HEK293 (cell line): ENCODE results near the gene AQP5.

Experiments used
- FEZF1 ChIP-seq: fragments of 450-650 bp; formaldehyde crosslinking; IDR thresholded peaks from 2 replicates; pipeline ENCODE4 v1.5.1; 2016; ENCODE audit warnings: missing biosample characterization, missing genetic modification characterization
- KLF7 ChIP-seq: fragments of 450-650 bp; formaldehyde crosslinking; IDR thresholded peaks from 2 replicates; pipeline ENCODE4 v1.5.1; 2016; ENCODE audit warnings: missing biosample characterization, missing genetic modification characterization, borderline replicate concordance
- RBAK ChIP-seq: fragments of 450-650 bp; formaldehyde crosslinking; IDR thresholded peaks from 2 replicates; pipeline ENCODE4 v1.5.1; 2016; ENCODE audit warnings: missing biosample characterization, missing genetic modification characterization
- WT1 ChIP-seq: fragments of 450-650 bp; formaldehyde crosslinking; IDR thresholded peaks from 2 replicates; pipeline ENCODE4 v1.5.1; 2016; ENCODE audit warnings: missing biosample characterization, missing genetic modification characterization
- ZFP69B ChIP-seq: fragments of 450-650 bp; formaldehyde crosslinking; IDR thresholded peaks from 2 replicates; pipeline ENCODE4 v1.5.1; 2016; ENCODE audit warnings: missing biosample characterization, missing genetic modification characterization
- ZNF114 ChIP-seq: fragments of 450-650 bp; formaldehyde crosslinking; IDR thresholded peaks from 2 replicates; pipeline ENCODE4 v1.5.0; 2017; ENCODE audit warnings: missing biosample characterization, missing genetic modification characterization
- ZNF341 ChIP-seq: fragments of 450-650 bp; formaldehyde crosslinking; IDR thresholded peaks from 2 replicates; pipeline ENCODE4; 2016; ENCODE audit warnings: low read depth, missing biosample characterization, missing genetic modification characterization
- ZNF37A ChIP-seq: fragments of 450-650 bp; IDR thresholded peaks from 2 replicates; pipeline ENCODE4 v1.5.1; 2018; ENCODE audit warnings: missing biosample characterization, missing genetic modification characterization
- ZNF404 ChIP-seq: fragments of 450-650 bp; formaldehyde crosslinking; IDR thresholded peaks from 2 replicates; pipeline ENCODE4 v1.5.1; 2017; ENCODE audit warnings: missing biosample characterization, missing genetic modification characterization
- ZNF423 ChIP-seq: fragments of 450-650 bp; formaldehyde crosslinking; IDR thresholded peaks from 2 replicates; pipeline ENCODE4 v1.5.1; 2016; ENCODE audit warnings: missing biosample characterization, missing genetic modification characterization
- ZNF426 ChIP-seq: fragments of 450-650 bp; formaldehyde crosslinking; IDR thresholded peaks from 2 replicates; pipeline ENCODE4 v1.5.1; 2017; ENCODE audit warnings: missing biosample characterization, missing genetic modification characterization, mild to moderate bottlenecking, inconsistent platforms, moderate library complexity
- ZNF433 ChIP-seq: fragments of 450-650 bp; formaldehyde crosslinking; IDR thresholded peaks from 2 replicates; pipeline ENCODE4 v1.5.1; 2016; ENCODE audit warnings: missing biosample characterization, missing genetic modification characterization, low read depth
- ZNF623 ChIP-seq: fragments of 450-650 bp; formaldehyde crosslinking; IDR thresholded peaks from 2 replicates; pipeline ENCODE4 v1.5.1; 2016; ENCODE audit warnings: missing biosample characterization, missing genetic modification characterization
- ZNF624 ChIP-seq: fragments of 450-650 bp; formaldehyde crosslinking; IDR thresholded peaks from 2 replicates; pipeline ENCODE4 v1.5.1; 2017; ENCODE audit warnings: missing biosample characterization, missing genetic modification characterization
- ZNF660 ChIP-seq: fragments of 450-650 bp; IDR thresholded peaks from 2 replicates; pipeline ENCODE4 v1.5.1; 2018; ENCODE audit warnings: missing biosample characterization, mild to moderate bottlenecking, missing genetic modification characterization
- ZNF664 ChIP-seq: fragments of 450-650 bp; formaldehyde crosslinking; IDR thresholded peaks from 2 replicates; pipeline ENCODE4 v1.5.1; 2016; ENCODE audit warnings: missing biosample characterization, missing genetic modification characterization
- ZNF707 ChIP-seq: fragments of 450-650 bp; formaldehyde crosslinking; IDR thresholded peaks from 2 replicates; pipeline ENCODE4 v1.5.1; 2016; ENCODE audit warnings: missing biosample characterization, missing genetic modification characterization
- ZSCAN16 ChIP-seq: fragments of 450-650 bp; formaldehyde crosslinking; IDR thresholded peaks from 2 replicates; pipeline ENCODE4 v1.5.1; 2016; ENCODE audit warnings: missing biosample characterization, missing genetic modification characterization
- ZSCAN23 ChIP-seq: fragments of 450-650 bp; formaldehyde crosslinking; IDR thresholded peaks from 2 replicates; pipeline ENCODE4 v1.5.1; 2016; ENCODE audit warnings: missing biosample characterization, missing genetic modification characterization
- ZSCAN30 ChIP-seq: fragments of 450-650 bp; IDR thresholded peaks from 2 replicates; pipeline ENCODE4 v1.5.1; 2018; ENCODE audit warnings: missing biosample characterization, mild to moderate bottlenecking, missing genetic modification characterization, moderate library complexity
- TF ChIP-seq, protein P1 (sequence below): fragments of 450-650 bp; formaldehyde crosslinking; IDR thresholded peaks from 2 replicates; pipeline ENCODE4 v1.5.1; 2016; ENCODE audit warnings: missing biosample characterization, missing genetic modification characterization
- TF ChIP-seq, protein P2 (sequence below): fragments of 450-650 bp; formaldehyde crosslinking; IDR thresholded peaks from 2 replicates; pipeline ENCODE4 v1.5.1; 2016; ENCODE audit warnings: missing biosample characterization, missing genetic modification characterization, low read depth
- TF ChIP-seq, protein P3 (sequence below): fragments of 450-650 bp; formaldehyde crosslinking; IDR thresholded peaks from 2 replicates; pipeline ENCODE4 v1.5.1; 2016; ENCODE audit warnings: missing biosample characterization, missing genetic modification characterization
- TF ChIP-seq, protein P4 (sequence below): fragments of 450-650 bp; formaldehyde crosslinking; optimal IDR thresholded peaks from 2 replicates; pipeline ENCODE3; 2016; ENCODE audit warnings: missing biosample characterization, mild to moderate bottlenecking, missing genetic modification characterization
- TF ChIP-seq, protein P5 (sequence below): fragments of 450-650 bp; formaldehyde crosslinking; IDR thresholded peaks from 2 replicates; pipeline ENCODE4 v1.5.1; 2016; ENCODE audit warnings: missing biosample characterization, missing genetic modification characterization
- TF ChIP-seq, protein P6 (sequence below): fragments of 450-650 bp; formaldehyde crosslinking; IDR thresholded peaks from 2 replicates; pipeline ENCODE4 v1.5.1; 2016; ENCODE audit warnings: missing biosample characterization, missing genetic modification characterization
- TF ChIP-seq, protein P7 (sequence below): fragments of 450-650 bp; formaldehyde crosslinking; IDR thresholded peaks from 2 replicates; pipeline ENCODE4 v1.5.1; 2016; ENCODE audit warnings: missing biosample characterization, missing genetic modification characterization

AQP5 gene

DNA sequence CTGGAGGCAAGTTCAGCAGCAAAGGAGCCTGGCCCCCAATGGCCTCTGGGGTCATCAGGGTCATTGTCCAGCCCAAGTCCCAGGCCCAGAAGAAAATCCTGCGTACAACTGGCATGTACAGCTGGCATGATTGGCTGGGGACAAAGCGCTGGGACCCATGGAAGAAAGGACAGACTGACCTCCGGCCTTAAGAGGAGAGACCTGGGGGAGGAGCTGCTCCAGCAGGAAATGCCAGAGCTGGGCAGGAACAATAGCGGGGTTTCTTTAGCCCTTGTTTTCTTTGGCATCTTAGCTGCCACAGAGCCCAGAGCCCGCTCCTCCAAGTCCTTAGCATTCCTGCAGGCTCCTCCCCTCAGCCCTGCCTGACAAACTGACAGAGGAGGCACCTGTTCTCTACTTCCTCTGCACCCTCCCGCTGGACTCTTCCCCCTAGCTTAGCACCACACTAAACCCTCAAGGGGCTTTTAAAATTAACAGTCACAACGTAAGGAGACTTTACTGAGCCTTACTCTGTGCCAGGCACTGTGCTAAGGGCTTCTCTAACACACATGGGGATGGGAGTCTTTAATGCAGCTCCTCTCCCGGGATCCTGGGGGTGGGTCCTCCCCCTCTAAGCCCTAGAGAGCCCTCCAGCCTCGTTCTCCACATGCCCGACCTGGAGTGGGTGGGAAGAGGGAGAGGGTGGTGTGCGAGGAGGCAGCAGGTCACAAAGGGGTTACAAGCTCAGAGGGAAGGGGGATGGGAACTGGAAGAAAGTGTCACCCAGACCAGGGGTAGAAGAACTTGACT lies 1.8 kb upstream of the AQP5 start (continued):
- TF ChIP-seq, protein P1, sequence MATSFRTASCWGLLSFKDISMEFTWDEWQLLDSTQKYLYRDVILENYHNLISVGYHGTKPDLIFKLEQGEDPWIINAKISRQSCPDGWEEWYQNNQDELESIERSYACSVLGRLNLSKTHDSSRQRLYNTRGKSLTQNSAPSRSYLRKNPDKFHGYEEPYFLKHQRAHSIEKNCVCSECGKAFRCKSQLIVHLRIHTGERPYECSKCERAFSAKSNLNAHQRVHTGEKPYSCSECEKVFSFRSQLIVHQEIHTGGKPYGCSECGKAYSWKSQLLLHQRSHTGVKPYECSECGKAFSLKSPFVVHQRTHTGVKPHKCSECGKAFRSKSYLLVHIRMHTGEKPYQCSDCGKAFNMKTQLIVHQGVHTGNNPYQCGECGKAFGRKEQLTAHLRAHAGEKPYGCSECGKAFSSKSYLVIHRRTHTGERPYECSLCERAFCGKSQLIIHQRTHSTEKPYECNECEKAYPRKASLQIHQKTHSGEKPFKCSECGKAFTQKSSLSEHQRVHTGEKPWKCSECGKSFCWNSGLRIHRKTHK (tag by site-specific recombination): no peak
- TF ChIP-seq ZNF660 (tag by site-specific recombination) (no peak), ZNF423 (no peak), ZNF707 (no peak), ZNF426 (no peak), ZSCAN30 (tag by site-specific recombination) (no peak), ZNF114 (tag by site-specific recombination) (no peak), ZNF404 (tag by site-specific recombination) (no peak), ZFP69B (tag by site-specific recombination) (no peak), WT1 (tag by site-specific recombination) (no peak; the same call in 1 of the 2 replicates), KLF7 (tag by site-specific recombination) (no peak), ZNF37A (tag by site-specific recombination) (no peak), ZNF664 (no peak), ZNF341 (tag by site-specific recombination) (0 out of 2 replicates have a peak, but pooled peaks have one; percentile 11), ZNF624 (tag by site-specific recombination) (no peak), ZNF433 (tag by site-specific recombination) (no peak), ZNF623 (tag by site-specific recombination) (no peak), RBAK (tag by site-specific recombination) (no peak), ZSCAN23 (tag by site-specific recombination) (no peak), ZSCAN16 (tag by site-specific recombination) (no peak), FEZF1 (tag by site-specific recombination) (0 out of 2 replicates have a peak, but pooled peaks have one; percentile 32)
- TF ChIP-seq, protein P2, sequence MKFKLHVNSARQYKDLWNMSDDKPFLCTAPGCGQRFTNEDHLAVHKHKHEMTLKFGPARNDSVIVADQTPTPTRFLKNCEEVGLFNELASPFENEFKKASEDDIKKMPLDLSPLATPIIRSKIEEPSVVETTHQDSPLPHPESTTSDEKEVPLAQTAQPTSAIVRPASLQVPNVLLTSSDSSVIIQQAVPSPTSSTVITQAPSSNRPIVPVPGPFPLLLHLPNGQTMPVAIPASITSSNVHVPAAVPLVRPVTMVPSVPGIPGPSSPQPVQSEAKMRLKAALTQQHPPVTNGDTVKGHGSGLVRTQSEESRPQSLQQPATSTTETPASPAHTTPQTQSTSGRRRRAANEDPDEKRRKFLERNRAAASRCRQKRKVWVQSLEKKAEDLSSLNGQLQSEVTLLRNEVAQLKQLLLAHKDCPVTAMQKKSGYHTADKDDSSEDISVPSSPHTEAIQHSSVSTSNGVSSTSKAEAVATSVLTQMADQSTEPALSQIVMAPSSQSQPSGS (tag by site-specific recombination): no peak
- TF ChIP-seq, protein P3, sequence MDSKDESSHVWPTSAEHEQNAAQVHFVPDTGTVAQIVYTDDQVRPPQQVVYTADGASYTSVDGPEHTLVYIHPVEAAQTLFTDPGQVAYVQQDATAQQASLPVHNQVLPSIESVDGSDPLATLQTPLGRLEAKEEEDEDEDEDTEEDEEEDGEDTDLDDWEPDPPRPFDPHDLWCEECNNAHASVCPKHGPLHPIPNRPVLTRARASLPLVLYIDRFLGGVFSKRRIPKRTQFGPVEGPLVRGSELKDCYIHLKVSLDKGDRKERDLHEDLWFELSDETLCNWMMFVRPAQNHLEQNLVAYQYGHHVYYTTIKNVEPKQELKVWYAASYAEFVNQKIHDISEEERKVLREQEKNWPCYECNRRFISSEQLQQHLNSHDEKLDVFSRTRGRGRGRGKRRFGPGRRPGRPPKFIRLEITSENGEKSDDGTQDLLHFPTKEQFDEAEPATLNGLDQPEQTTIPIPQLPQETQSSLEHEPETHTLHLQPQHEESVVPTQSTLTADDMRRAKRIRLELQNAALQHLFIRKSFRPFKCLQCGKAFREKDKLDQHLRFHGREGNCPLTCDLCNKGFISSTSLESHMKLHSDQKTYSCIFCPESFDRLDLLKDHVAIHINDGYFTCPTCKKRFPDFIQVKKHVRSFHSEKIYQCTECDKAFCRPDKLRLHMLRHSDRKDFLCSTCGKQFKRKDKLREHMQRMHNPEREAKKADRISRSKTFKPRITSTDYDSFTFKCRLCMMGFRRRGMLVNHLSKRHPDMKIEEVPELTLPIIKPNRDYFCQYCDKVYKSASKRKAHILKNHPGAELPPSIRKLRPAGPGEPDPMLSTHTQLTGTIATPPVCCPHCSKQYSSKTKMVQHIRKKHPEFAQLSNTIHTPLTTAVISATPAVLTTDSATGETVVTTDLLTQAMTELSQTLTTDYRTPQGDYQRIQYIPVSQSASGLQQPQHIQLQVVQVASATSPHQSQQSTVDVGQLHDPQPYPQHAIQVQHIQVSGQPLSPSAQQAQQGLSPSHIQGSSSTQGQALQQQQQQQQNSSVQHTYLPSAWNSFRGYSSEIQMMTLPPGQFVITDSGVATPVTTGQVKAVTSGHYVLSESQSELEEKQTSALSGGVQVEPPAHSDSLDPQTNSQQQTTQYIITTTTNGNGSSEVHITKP (tag by site-specific recombination): 0 out of 2 replicates have a peak, but pooled peaks have one; percentile 9
- TF ChIP-seq, protein P4, sequence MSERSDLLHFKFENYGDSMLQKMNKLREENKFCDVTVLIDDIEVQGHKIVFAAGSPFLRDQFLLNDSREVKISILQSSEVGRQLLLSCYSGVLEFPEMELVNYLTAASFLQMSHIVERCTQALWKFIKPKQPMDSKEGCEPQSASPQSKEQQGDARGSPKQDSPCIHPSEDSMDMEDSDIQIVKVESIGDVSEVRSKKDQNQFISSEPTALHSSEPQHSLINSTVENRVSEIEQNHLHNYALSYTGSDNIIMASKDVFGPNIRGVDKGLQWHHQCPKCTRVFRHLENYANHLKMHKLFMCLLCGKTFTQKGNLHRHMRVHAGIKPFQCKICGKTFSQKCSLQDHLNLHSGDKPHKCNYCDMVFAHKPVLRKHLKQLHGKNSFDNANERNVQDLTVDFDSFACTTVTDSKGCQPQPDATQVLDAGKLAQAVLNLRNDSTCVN (tag by site-specific recombination): no peak
- TF ChIP-seq, protein P5, sequence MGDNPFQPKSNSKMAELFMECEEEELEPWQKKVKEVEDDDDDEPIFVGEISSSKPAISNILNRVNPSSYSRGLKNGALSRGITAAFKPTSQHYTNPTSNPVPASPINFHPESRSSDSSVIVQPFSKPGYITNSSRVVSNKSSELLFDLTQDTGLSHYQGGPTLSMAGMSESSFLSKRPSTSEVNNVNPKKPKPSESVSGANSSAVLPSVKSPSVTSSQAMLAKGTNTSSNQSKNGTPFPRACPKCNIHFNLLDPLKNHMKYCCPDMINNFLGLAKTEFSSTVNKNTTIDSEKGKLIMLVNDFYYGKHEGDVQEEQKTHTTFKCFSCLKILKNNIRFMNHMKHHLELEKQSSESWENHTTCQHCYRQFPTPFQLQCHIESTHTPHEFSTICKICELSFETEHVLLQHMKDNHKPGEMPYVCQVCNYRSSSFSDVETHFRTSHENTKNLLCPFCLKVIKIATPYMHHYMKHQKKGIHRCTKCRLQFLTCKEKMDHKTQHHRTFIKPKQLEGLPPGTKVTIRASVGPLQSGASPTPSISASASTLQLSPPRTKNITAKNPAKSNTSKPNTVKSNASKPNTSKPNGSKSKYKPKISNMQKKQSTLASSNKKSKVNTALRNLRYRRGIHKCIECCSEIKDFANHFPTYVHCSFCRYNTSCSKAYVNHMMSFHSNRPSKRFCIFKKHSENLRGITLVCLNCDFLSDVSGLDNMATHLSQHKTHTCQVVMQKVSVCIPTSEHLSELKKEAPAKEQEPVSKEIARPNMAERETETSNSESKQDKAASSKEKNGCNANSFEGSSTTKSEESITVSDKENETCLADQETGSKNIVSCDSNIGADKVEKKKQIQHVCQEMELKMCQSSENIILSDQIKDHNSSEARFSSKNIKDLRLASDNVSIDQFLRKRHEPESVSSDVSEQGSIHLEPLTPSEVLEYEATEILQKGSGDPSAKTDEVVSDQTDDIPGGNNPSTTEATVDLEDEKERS (tag by site-specific recombination): no peak
- TF ChIP-seq, protein P6, sequence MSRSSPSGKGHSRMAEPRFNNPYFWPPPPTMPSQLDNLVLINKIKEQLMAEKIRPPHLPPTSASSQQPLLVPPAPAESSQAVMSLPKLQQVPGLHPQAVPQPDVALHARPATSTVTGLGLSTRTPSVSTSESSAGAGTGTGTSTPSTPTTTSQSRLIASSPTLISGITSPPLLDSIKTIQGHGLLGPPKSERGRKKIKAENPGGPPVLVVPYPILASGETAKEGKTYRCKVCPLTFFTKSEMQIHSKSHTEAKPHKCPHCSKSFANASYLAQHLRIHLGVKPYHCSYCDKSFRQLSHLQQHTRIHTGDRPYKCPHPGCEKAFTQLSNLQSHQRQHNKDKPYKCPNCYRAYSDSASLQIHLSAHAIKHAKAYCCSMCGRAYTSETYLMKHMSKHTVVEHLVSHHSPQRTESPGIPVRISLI: no peak
- TF ChIP-seq, protein P7, sequence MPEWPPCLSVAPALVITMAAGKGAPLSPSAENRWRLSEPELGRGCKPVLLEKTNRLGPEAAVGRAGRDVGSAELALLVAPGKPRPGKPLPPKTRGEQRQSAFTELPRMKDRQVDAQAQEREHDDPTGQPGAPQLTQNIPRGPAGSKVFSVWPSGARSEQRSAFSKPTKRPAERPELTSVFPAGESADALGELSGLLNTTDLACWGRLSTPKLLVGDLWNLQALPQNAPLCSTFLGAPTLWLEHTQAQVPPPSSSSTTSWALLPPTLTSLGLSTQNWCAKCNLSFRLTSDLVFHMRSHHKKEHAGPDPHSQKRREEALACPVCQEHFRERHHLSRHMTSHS (tag by site-specific recombination): no peak
